ENCODE measurements around the gene MOGAT1. TPM values are rescaled to one million over a fixed set of nuclear protein-coding genes. Genes with fewer than 3 reads are reported as not detected.
A peak's percentile ranks its signal among the peaks of the same experiment; 100 is the strongest.

The MOGAT1 gene
- total and polyA plus RNA-seq, 2 of the 13 experiments (the other 11 are each of a cell fraction or from before 2014, with no cell fraction given), result 0.98 to 4.3 TPM

DNA sequence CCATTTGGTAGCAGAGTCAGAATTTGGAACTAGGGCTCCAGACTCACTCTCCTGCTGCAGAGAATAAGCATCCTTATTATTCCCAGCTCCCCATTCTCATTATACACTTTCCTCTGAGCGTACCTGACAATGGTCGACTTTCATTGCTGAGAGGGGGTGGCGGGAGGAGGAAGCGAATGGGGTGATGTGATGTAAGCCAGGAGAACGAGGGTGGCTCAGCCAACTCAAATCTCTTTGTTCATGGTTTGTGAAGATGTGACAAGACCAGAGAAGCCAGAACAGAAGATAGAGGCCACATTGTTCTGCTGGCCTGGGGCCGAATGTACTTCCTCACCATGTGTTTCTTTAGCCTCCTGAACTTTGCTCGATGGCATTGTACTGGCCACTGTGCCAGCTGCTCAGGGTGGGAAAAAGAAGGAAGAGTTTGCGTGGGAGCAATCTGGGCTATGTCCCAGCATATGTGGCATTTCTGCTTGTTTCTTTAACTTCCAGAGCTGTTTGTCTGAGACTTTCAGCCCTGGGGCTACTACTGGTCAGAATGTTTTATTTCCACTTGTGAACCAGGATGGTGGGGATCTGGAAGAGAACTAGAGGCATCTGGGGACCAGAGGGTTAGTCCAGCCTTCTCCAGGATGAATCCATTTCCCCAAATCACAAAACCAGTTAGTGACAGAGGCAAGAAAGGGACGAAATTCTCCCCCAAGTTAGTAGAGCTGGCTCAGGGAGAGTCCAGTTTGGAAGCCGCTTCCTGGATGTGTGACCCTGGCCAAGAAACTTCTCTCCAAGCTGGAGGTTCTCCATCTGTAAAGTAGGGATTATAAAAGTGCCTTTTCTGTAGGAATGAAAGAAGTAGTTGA, 62.6 kb downstream of the MOGAT1 start (continued):
- TF ChIP-seq, protein P1, sequence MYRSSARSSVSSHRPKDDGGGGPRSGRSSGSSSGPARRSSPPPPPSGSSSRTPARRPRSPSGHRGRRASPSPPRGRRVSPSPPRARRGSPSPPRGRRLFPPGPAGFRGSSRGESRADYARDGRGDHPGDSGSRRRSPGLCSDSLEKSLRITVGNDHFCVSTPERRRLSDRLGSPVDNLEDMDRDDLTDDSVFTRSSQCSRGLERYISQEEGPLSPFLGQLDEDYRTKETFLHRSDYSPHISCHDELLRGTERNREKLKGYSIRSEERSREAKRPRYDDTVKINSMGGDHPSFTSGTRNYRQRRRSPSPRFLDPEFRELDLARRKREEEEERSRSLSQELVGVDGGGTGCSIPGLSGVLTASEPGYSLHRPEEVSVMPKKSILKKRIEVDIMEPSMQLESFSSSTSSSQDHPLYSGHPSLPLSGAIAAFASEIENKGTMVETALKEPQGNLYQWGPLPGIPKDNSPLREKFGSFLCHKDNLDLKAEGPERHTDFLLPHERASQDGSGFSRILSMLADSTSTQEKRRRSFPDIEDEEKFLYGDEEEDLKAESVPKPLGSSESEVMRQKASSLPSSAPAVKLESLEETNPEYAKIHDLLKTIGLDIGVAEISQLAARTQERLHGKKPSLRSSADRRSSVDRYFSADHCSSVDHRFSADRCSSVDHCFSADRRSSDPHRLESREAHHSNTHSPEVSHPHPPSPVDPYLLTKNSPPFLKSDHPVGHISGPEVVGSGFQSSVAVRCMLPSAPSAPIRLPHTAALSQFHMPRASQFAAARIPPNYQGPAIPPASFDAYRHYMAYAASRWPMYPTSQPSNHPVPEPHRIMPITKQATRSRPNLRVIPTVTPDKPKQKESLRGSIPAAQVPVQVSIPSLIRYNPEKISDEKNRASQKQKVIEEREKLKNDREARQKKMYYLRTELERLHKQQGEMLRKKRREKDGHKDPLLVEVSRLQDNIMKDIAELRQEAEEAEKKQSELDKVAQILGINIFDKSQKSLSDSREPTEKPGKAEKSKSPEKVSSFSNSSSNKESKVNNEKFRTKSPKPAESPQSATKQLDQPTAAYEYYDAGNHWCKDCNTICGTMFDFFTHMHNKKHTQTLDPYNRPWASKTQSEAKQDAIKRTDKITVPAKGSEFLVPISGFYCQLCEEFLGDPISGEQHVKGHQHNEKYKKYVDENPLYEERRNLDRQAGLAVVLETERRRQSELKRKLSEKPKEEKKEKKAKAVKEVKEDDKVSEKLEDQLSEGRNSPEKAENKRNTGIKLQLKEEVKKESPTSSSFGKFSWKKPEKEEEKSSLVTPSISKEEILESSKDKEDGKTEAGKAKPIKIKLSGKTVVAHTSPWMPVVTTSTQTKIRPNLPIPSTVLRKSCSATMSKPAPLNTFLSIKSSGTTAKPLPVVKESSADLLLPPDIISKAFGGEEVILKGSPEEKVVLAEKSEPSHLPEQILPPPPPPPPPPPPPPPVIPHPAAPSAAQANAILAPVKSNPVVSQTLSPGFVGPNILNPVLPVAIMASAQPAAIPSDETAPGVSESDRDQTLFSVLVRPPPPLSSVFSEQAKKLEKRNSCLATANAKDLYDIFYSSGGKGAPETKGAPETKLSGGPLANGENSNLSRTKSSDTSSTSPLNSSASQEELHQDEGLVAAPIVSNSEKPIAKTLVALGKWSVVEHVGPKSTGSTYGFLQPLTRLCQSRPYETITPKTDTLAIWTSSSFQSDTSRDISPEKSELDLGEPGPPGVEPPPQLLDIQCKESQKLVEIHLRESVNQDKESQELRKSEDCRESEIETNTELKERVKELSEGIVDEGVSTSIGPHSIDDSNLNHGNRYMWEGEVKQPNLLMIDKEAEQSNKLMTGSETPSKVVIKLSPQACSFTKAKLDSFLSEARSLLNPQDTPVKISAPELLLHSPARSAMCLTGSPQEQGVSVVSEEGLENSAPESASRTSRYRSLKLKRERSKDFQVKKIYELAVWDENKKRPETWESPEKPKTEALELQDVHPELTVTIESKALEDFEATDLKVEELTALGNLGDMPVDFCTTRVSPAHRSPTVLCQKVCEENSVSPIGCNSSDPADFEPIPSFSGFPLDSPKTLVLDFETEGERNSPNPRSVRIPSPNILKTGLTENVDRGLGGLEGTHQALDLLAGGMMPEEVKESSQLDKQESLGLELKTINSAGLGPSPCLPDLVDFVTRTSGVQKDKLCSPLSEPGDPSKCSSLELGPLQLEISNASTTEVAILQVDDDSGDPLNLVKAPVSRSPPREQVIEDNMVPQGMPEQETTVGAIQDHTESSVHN (CRISPR knock-in tag; IDR thresholded peaks at IDR 0.05), result peak; percentile 82; the same call in 1 of the 2 replicates
- TF ChIP-seq KMT2A (CRISPR knock-in tag; IDR thresholded peaks at IDR 0.05) (no peak; the same call in 1 of the 2 replicates), ZNF564 (CRISPR knock-in tag; IDR thresholded peaks at IDR 0.05) (no peak), HCFC1 (IDR thresholded peaks at IDR 0.05; ENCODE audit: low read depth, low read length) (no peak), ZSCAN25 (CRISPR knock-in tag; IDR thresholded peaks at IDR 0.05) (no peak), RARA (CRISPR knock-in tag; IDR thresholded peaks at IDR 0.05) (peak; percentile 87), SYNCRIP (IDR thresholded peaks at IDR 0.05; ENCODE audit: insufficient read depth, low read depth, low read length) (no peak), TEAD3 (CRISPR knock-in tag; optimal IDR thresholded peaks at IDR 0.05; ENCODE audit: borderline replicate concordance) (peak; percentile 76), MED1 (CRISPR knock-in tag; IDR thresholded peaks at IDR 0.05) (peak; percentile 83), SNAPC2 (CRISPR knock-in tag; IDR thresholded peaks at IDR 0.05) (peak; percentile 68; the same call in 1 of the 2 replicates), ZNF883 (CRISPR knock-in tag; IDR thresholded peaks at IDR 0.05; ENCODE audit: not compliant biosample characterization) (no peak), ZNF382 (CRISPR knock-in tag; IDR thresholded peaks at IDR 0.05; ENCODE audit: borderline replicate concordance) (no peak), HIVEP1 (CRISPR knock-in tag; IDR thresholded peaks at IDR 0.05) (no peak), ETV5 (CRISPR knock-in tag; IDR thresholded peaks at IDR 0.05; ENCODE audit: borderline replicate concordance) (peak; percentile 91), PPARG (CRISPR knock-in tag; conservative IDR thresholded peaks at IDR 0.05) (peak; percentile 81), CREB1 (IDR thresholded peaks at IDR 0.05) (no peak), CREB1 (CRISPR knock-in tag; IDR thresholded peaks at IDR 0.05) (peak; percentile 89)
- TF ChIP-seq, protein P2, sequence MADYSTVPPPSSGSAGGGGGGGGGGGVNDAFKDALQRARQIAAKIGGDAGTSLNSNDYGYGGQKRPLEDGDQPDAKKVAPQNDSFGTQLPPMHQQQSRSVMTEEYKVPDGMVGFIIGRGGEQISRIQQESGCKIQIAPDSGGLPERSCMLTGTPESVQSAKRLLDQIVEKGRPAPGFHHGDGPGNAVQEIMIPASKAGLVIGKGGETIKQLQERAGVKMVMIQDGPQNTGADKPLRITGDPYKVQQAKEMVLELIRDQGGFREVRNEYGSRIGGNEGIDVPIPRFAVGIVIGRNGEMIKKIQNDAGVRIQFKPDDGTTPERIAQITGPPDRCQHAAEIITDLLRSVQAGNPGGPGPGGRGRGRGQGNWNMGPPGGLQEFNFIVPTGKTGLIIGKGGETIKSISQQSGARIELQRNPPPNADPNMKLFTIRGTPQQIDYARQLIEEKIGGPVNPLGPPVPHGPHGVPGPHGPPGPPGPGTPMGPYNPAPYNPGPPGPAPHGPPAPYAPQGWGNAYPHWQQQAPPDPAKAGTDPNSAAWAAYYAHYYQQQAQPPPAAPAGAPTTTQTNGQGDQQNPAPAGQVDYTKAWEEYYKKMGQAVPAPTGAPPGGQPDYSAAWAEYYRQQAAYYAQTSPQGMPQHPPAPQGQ (CRISPR knock-in tag; IDR thresholded peaks at IDR 0.05; ENCODE audit: borderline replicate concordance), result no peak
- TF ChIP-seq, protein P3, sequence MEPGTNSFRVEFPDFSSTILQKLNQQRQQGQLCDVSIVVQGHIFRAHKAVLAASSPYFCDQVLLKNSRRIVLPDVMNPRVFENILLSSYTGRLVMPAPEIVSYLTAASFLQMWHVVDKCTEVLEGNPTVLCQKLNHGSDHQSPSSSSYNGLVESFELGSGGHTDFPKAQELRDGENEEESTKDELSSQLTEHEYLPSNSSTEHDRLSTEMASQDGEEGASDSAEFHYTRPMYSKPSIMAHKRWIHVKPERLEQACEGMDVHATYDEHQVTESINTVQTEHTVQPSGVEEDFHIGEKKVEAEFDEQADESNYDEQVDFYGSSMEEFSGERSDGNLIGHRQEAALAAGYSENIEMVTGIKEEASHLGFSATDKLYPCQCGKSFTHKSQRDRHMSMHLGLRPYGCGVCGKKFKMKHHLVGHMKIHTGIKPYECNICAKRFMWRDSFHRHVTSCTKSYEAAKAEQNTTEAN (CRISPR knock-in tag; conservative IDR thresholded peaks at IDR 0.05), result no peak; the same call in 1 of the 2 replicates

Measured in HepG2 (cell line).